ENCODE data around the gene TTI1. TPM values are rescaled to one million over a fixed set of nuclear protein-coding genes. Genes with fewer than 3 reads are reported as not detected.
A peak's percentile ranks its signal among the peaks of the same experiment; 100 is the strongest.

Gene TTI1
- total RNA-seq, 1 donor from 2014 or later: 10.6 TPM

DNA sequence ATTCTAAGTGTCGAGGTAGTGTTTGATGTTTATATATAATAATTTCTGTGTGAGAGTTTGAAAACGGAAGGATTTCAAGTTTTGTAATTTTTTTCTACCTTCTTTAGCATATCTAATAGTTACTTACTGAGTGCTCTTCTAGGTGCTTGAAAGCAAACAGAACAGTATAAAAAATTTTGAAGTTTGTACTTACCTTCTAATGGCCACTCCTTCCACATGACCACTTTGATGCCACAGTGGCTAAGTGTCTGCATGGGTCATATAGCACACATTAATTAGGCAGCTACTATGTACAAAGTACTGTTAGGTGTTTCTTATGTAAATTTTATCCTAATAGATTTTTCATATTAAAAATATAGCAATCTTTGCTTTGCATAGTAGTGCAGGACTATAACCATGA, 21.4 kb upstream of the TTI1 start:
- Mint-ChIP-seq H3K4me1 (ENCODE audit: low read depth) (peaks cover 32% of the 10 kb centered on the region), H3K9me3 (ENCODE audit: low read depth) (no peaks in the 10 kb centered on the region), H3K4me3 (ENCODE audit: unreplicated experiment) (no peak overlapping the region), H3K27me3 (ENCODE audit: low read depth) (no peaks in the 10 kb centered on the region), H3K36me3 (ENCODE audit: low read depth) (peaks cover 11% of the 10 kb centered on the region), H3K27ac (ENCODE audit: unreplicated experiment) (no peak overlapping the region)
- TF ChIP-seq CTCF (IDR thresholded peaks at IDR 0.05): no peak
- DNase-seq (ENCODE audit: low spot score): no peak

- H3K4me1 Mint-ChIP-seq (ENCODE audit: low read depth): peaks cover 35% of the 10 kb centered on the region
- TF ChIP-seq CTCF (IDR thresholded peaks at IDR 0.05): no peak
Observed at GRCh38 chr20:38052870-38053269, 19.6 kb upstream of the TTI1 start.

DNA sequence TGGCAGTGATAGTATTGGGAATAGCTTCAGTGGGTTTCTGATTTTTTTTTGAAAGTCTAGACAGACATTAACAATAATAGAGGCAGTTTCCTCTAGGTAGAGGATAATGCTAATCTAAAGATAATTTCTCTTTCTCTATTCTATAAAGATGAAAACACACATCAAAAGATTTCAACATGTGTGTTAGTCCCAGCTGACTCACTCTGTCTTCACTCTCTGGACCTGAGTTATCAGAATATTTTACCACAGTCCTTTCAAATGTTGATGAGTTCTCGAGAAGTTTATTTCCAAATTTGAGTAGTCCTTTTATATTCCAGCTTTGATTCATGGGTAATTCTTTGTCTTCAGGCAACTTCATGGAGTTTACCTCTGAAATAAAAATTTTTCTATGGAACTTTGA, 17.4 kb upstream of the TTI1 start:
- H3K27ac Mint-ChIP-seq (ENCODE audit: unreplicated experiment): peak overlapping the region; percentile 60
- H3K4me3 Mint-ChIP-seq (ENCODE audit: unreplicated experiment): no peak overlapping the region
- peaks cover 3% of the 10 kb centered on the region for H3K36me3 Mint-ChIP-seq (ENCODE audit: low read depth)

More at GRCh38 chr20:38052870-38053269, 19.6 kb upstream of the TTI1 start:
- DNase-seq (ENCODE audit: low spot score): no peak
- Mint-ChIP-seq H3K4me3 (ENCODE audit: unreplicated experiment) (no peak overlapping the region), H3K27ac (ENCODE audit: unreplicated experiment) (no peak overlapping the region), H3K9me3 (ENCODE audit: low read depth) (no peaks in the 10 kb centered on the region), H3K27me3 (ENCODE audit: low read depth) (no peaks in the 10 kb centered on the region), H3K36me3 (ENCODE audit: low read depth) (peaks cover 5% of the 10 kb centered on the region)

GRCh38 chr20:38049800-38050199, 16.5 kb upstream of the TTI1 start:
- peaks cover 26% of the 10 kb centered on the region for H3K4me1 Mint-ChIP-seq (ENCODE audit: low read depth)
- no peak for DNase-seq (ENCODE audit: low spot score)
- no peaks in the 10 kb centered on the region for H3K9me3 Mint-ChIP-seq (ENCODE audit: low read depth)
- H3K27me3 Mint-ChIP-seq (ENCODE audit: low read depth): no peaks in the 10 kb centered on the region
- no peak overlapping the region for H3K4me3 Mint-ChIP-seq (ENCODE audit: unreplicated experiment)
- peaks cover 3% of the 10 kb centered on the region for H3K36me3 Mint-ChIP-seq (ENCODE audit: low read depth)
- H3K27ac Mint-ChIP-seq (ENCODE audit: unreplicated experiment): peak overlapping the region; percentile 60
- no peak for TF ChIP-seq CTCF (IDR thresholded peaks at IDR 0.05)

More for the DNA sequence above, 17.4 kb upstream of the TTI1 start:
- Mint-ChIP-seq H3K4me1 (ENCODE audit: low read depth) (peaks cover 32% of the 10 kb centered on the region), H3K9me3 (ENCODE audit: low read depth) (no peaks in the 10 kb centered on the region), H3K27me3 (ENCODE audit: low read depth) (no peaks in the 10 kb centered on the region)
- no peak for TF ChIP-seq CTCF (IDR thresholded peaks at IDR 0.05)
- no peak for DNase-seq (ENCODE audit: low spot score)

DNA sequence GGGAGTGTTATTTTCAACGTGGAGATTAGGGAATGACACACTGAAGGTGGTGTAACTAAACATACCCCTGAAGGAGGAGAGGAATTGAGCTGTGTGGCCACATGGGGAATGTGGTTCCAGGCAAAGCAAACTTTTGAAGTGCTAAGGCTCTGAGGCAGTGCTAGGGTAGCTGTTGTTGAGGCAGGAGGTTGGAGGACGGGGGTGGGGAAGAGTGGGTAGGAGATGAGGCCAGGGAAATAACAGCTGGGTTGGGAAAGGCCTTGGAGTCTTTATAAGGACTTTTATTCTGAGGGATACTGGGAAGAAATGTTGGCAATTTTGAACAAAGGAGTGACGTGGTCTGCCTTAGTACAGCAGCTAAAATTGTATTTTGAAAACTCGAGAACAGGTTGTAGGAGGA, 13.3 kb upstream of the TTI1 start:
- Mint-ChIP-seq H3K27ac (ENCODE audit: unreplicated experiment) (no peak overlapping the region), H3K36me3 (ENCODE audit: low read depth) (peaks cover 6% of the 10 kb centered on the region), H3K4me1 (ENCODE audit: low read depth) (peaks cover 33% of the 10 kb centered on the region), H3K27me3 (ENCODE audit: low read depth) (no peaks in the 10 kb centered on the region), H3K9me3 (ENCODE audit: low read depth) (no peaks in the 10 kb centered on the region), H3K4me3 (ENCODE audit: unreplicated experiment) (no peak overlapping the region)
- no peak for TF ChIP-seq CTCF (IDR thresholded peaks at IDR 0.05)
- no peak for DNase-seq (ENCODE audit: low spot score)

Measured in chondrocyte (in vitro differentiated cells).